Measurements from ENCODE around the gene STK38.
"Not testable (repeated sequence)": the region's sequence is repeated elsewhere in the genome, so short reads cannot be mapped to it uniquely, and the experiment has no call there.

STK38 gene

GRCh38 chr6:36479256-36479655 is 68.0 kb downstream of the STK38 start:
- DNase-seq, result no peak

- no peak for DNase-seq
Observed at GRCh38 chr6:36478051-36478526, 69.2 kb downstream of the STK38 start.

- no peak for DNase-seq
Observed at GRCh38 chr6:36469946-36470345, 77.3 kb downstream of the STK38 start.

DNA sequence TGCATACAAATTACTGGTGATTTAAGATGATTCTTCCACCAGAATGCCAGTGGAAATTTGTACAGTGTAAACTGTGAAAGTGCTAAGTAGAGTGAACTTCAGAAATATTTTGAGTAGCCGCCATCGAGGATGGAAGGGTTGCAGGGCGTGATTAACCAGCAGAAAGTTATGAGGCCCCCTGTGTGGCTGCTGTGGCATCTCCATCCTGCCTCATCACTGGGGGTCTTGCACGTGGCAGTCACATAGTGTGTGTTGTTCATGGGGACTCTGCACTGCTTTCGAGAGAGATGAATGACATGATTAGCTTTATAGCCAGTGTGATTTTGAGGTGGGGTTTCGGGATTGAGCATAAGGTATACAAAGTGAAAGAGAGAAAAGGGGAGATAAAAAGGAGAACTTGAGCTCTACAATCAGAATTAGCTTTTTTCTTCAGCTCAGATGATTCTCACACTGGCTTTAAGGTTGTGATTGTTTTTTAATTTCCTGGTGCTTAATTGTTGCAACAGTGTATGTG is 78.1 kb downstream of the STK38 start:
- no peak for DNase-seq

GRCh38 chr6:36467625-36468024 is 79.7 kb downstream of the STK38 start:
- DNase-seq, result no peak

DNA sequence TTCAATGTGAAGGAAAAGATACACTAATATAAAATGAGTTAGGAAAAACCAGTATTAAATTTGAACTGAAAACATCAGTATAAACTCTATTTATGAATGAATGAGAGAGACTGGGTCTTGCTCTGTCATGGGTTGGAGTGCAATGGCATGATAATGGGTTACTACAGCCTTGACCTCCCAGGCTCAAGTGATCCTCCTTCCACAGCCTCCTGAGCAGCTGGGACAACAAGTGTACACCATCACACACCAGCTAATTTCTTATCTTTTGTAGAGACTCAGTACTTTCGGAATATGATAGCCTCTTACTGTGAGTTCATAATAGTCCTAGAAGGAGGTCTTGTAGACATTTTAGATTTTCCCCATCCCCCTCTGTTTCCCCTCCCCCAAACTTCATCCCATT is 83.0 kb downstream of the STK38 start:
- DNase-seq, result no peak

DNA sequence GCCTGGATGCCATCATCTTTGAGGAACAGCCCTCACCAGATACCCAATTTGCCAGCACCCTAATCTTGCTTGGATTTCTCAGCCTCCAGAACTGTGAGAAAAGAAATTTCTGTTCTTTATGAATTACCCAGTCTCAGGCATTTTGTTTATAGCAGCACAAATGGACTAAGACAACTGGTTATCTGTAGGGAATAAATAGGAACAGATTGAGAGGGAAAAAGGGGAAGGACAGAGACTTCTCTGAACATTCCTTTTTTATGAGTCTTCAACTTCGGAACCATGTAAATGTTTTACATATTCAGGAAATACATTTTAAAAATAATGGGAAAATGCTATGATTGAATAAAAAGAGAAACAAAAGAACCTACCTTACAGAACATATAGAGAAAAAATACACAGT is 83.6 kb downstream of the STK38 start:
- DNase-seq, result no peak

DNA sequence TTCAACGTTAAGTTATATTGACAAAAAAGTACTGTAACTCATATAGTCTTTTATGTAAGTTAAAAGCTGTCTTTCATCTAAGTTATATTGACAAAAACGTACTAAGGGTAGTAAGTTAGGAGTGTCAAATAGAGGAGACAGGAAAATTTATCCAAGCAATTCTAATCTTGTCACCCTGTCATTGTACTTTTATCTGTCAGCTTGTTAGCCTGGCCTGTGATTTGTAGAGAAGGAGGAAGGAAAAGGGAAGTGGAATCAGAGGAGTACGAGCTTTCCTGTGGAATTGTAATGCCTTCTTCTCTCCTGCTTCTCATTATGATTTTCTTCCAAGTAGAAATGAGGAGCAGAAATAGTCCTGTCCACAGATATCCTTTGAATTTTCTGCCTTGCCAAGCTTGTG is 85.6 kb downstream of the STK38 start:
- DNase-seq, result no peak

GRCh38 chr6:36460916-36461315 is 86.4 kb downstream of the STK38 start:
- no peak for DNase-seq

GRCh38 chr6:36459501-36459900 is 87.8 kb downstream of the STK38 start:
- DNase-seq, result no peak

GRCh38 chr6:36455486-36456027 is 91.7 kb downstream of the STK38 start:
- DNase-seq, result no peak

GRCh38 chr6:36452897-36453296 is 94.4 kb downstream of the STK38 start:
- not testable (repeated sequence) for DNase-seq

DNA sequence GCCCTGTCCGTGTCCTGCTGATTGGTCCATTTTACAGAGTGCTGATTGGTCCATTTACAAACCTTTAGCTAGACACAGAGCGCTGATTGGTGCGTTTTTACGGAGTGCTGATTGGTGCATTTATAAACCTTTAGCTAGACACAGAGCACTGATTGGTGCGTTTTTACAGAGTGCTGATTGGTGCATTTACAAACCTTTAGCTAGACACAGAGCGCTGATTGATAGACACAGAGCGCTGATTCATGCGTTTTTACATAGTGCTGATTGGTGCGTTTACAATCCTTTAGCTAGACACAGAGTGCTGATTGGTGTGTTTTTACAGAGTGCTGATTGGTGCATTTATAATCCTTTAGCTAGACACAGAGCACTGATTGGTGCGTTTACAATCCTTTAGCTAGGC is 98.1 kb downstream of the STK38 start:
- not testable (repeated sequence) for DNase-seq

GRCh38 chr6:36445621-36446020 is 101.7 kb downstream of the STK38 start:
- DNase-seq, result no peak

GRCh38 chr6:36444470-36444869 is 102.8 kb downstream of the STK38 start:
- DNase-seq, result no peak
